GM11168 (cell line): ENCODE results near the gene LRRN2.

Experiments
- in situ Hi-C: fragments of 300-500 bp; cut with MboI; formaldehyde crosslinking; loops from one replicate; pipeline ENCODE4 v1.12.0; 2022; ENCODE audit warnings: low sequenced_read_pairs; ENCODE audit not compliant: unreplicated experiment

LRRN2 gene

GRCh38 chr1:204712708-204713430 lies 27.3 kb upstream of the LRRN2 start:
- in situ Hi-C loops, result no loop called here

GRCh38 chr1:204711947-204712701 lies 26.6 kb upstream of the LRRN2 start:
- in situ Hi-C loops, result no loop called here

GRCh38 chr1:204711103-204711946 lies 25.8 kb upstream of the LRRN2 start:
- in situ Hi-C loops, result no loop called here

- in situ Hi-C loops, result no loop called here
Measured at GRCh38 chr1:204709960-204710912, 24.7 kb upstream of the LRRN2 start.

- in situ Hi-C loops, result no loop called here
Measured at GRCh38 chr1:204709021-204709420, 23.5 kb upstream of the LRRN2 start.

- in situ Hi-C loops, result no loop called here
Measured at GRCh38 chr1:204706838-204707509, 21.4 kb upstream of the LRRN2 start.

GRCh38 chr1:204705888-204706837 lies 20.6 kb upstream of the LRRN2 start:
- in situ Hi-C loops, result no loop called here

GRCh38 chr1:204705493-204705811 lies 19.9 kb upstream of the LRRN2 start:
- in situ Hi-C loops, result no loop called here

- in situ Hi-C loops, result no loop called here
Measured at GRCh38 chr1:204704794-204705492, 19.4 kb upstream of the LRRN2 start.

- in situ Hi-C loops, result no loop called here
Measured at GRCh38 chr1:204703826-204704612, 18.5 kb upstream of the LRRN2 start.

GRCh38 chr1:204703268-204703664 lies 17.7 kb upstream of the LRRN2 start:
- in situ Hi-C loops, result no loop called here

- in situ Hi-C loops, result no loop called here
Measured at GRCh38 chr1:204702552-204703267, 17.2 kb upstream of the LRRN2 start.

- in situ Hi-C loops, result no loop called here
Measured at GRCh38 chr1:204701229-204701628, 15.7 kb upstream of the LRRN2 start.

- in situ Hi-C loops, result no loop called here
Measured at GRCh38 chr1:204697893-204698292, 12.4 kb upstream of the LRRN2 start.

- in situ Hi-C loops, result no loop called here
Measured at GRCh38 chr1:204696606-204697005, 11.1 kb upstream of the LRRN2 start.

- in situ Hi-C loops, result no loop called here
Measured at GRCh38 chr1:204695692-204696091, 10.2 kb upstream of the LRRN2 start.
